ENCODE data around the gene ACSF2.
A peak's percentile ranks its signal among the peaks of the same experiment; 100 is the strongest.
"Not testable (repeated sequence)": the region's sequence is repeated elsewhere in the genome, so short reads cannot be mapped to it uniquely, and the experiment has no call there.

ACSF2 gene

DNA sequence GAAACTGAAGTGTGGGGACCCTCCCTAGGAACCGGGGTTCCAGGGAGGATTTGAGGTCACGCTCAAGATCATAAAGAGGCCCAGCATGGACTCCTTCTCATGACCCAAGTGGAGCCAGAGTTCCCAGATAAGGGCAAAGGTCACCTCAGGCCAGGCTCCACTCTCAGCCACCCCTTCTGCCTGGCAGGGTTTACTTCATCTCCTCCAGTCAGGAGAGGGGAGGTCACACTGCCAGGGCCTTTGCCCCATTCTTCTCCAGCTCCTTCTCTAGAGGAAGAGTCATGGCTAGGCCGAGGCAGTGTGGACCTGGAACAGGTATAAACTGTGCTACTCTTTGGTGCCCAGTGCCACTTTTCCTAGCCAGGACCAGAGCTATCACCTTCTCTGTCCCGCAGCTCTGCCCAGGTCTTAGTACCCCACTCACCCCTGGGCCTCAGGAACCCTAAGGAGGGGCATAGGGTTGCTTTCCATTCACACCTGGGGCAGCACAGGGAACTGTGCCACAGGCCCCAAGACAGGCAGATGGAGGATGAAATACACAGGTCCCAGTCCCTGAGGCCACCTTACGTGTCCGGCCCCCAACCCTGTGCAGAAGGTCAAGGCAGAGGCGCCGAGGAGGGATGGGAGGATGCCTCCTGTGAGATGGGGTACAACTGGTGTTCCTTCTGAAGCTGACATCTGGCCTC, 879 bp upstream of the ACSF2 start:
- Mint-ChIP-seq H3K4me1 (peaks cover 29% of the 10 kb centered on the region), H3K9me3 (no peaks in the 10 kb centered on the region), H3K27me3 (no peaks in the 10 kb centered on the region), H3K4me3 (peak overlapping the region; percentile 83), H3K36me3 (no peaks in the 10 kb centered on the region), H3K27ac (no peak overlapping the region)

DNA sequence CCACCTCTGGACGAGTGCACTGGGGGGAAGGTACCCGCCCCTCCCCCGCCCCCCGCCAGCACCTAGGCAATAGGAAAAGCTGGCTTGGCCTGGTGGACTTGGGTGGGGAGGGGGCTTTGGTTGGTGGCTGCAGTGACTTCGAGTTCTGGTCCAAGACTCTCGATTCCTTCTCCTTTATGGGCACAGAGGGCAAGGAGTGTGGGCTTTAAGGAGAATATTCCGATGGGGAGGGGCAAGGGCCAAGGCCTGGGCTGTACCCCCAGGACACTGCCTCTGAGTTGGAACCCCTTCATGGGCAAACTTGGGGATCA, 409 bp downstream of the ACSF2 start:
- H3K9me3 Mint-ChIP-seq: no peaks in the 10 kb centered on the region
- peak overlapping the region; percentile 76 for H3K27ac Mint-ChIP-seq
- no peaks in the 10 kb centered on the region for H3K27me3 Mint-ChIP-seq

DNA sequence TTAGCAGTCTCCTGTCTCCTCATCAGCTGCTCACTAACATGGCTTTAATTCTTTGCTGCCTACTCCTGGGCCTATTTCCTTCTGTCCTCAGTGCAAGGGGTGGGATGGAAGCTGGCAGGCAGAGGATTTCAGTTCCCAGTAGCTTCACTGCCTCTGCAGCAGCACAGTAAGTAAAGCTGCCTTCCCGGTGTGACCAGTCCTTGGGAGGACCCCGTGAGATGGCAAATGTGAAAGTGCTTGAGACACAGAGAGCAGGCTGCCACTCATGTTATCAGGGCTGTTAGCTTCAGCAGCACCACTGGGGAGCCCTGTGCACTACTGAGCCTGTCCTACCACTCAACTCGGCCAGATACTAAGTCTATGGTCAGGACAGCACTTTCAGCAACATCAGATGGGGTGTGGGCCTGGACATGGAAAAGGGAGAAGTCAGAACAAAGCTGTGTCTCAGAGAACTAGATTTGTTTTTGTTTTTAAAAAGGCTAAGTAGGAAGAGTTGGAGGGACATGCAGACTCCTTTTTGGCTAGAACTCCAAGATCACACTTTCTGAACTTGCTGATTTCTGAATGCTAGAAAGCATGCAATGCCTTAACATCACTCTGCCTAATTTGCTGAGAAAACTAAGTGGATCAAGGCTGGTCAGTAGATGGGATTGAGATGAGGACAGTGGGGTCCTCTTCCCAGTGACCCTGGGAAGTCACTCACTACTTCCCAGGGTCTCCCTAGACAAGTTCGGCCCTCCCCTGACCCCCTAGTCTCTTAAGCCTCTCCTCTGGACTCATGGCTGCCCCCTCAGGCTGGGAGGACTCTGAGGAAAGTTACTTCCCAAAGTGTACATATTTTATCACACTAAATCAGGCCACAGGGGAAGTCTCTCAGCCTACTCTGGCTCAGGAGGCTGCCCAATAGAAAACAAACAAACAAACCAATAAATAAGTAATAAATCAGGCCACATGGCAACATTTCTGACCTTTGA, 1.1 kb downstream of the ACSF2 start:
- peak overlapping the region; percentile 86 for H3K4me3 Mint-ChIP-seq
- H3K27me3 Mint-ChIP-seq: no peaks in the 10 kb centered on the region
- H3K4me1 Mint-ChIP-seq: peaks cover 19% of the 10 kb centered on the region
- peak overlapping the region; percentile 76 for H3K27ac Mint-ChIP-seq
- no peaks in the 10 kb centered on the region for H3K36me3 Mint-ChIP-seq
- no peaks in the 10 kb centered on the region for H3K9me3 Mint-ChIP-seq

More for the DNA sequence above, 409 bp downstream of the ACSF2 start:
- H3K4me3 Mint-ChIP-seq: peak overlapping the region; percentile 86
- H3K36me3 Mint-ChIP-seq: no peaks in the 10 kb centered on the region
- H3K4me1 Mint-ChIP-seq: peaks cover 24% of the 10 kb centered on the region

DNA sequence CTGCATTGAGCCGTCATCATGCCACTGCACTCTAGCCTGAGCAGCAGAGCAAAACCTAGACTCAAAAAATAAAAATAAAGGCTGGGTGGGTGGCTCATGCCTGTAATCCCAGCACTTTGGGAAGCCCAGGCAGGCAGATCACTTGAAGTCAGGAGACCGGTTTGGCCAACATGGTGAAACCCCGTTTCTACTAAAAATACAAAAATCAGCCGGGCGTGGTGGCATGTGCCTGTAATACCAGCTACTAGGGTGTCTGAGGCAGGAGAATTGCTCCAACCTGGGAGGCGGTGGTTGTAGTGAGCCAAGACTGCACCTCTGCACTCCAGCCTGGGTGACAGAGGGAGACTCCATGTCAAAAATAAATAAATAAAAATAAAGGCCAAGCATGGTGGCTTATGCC, 2.1 kb downstream of the ACSF2 start:
- H3K36me3 Mint-ChIP-seq, H3K27ac Mint-ChIP-seq: not testable (repeated sequence)

DNA sequence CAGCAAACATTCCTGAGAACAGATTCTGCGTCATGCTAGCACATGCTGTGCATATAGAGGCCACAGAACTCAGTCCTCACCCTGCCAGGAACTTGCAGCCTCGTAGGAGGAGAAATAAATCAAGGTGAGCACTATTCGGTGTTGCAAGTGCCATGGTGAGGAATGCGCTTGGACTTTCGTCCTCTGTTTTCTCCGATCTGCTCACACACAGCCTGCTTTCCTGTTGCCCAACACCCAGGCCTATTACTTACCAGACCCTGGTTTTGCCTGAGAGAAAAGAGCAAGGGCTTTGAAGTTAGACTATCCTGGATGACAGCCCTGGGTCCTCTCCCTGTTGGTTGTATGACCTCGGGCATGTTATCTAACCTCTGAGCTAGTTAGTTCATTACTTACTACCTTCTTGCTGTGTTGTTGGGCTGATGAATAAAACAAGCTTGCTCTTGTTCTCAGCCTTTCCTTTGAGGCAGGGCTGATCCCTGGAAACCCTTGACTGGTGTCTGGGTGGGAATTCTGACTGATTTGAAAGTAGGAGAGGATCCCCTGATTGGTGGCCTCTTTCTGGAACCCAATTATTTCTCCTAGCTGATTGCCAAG, 2.9 kb downstream of the ACSF2 start:
- H3K27me3 Mint-ChIP-seq: no peaks in the 10 kb centered on the region
- peaks cover 19% of the 10 kb centered on the region for H3K4me1 Mint-ChIP-seq
- H3K27ac Mint-ChIP-seq: no peak overlapping the region
- H3K9me3 Mint-ChIP-seq: no peaks in the 10 kb centered on the region
- H3K36me3 Mint-ChIP-seq: no peaks in the 10 kb centered on the region
- H3K4me3 Mint-ChIP-seq: no peak overlapping the region

More for the DNA sequence above, 2.1 kb downstream of the ACSF2 start:
- not testable (repeated sequence) for H3K9me3 Mint-ChIP-seq, H3K4me3 Mint-ChIP-seq, H3K27me3 Mint-ChIP-seq
- H3K4me1 Mint-ChIP-seq: peaks cover 19% of the 10 kb centered on the region

DNA sequence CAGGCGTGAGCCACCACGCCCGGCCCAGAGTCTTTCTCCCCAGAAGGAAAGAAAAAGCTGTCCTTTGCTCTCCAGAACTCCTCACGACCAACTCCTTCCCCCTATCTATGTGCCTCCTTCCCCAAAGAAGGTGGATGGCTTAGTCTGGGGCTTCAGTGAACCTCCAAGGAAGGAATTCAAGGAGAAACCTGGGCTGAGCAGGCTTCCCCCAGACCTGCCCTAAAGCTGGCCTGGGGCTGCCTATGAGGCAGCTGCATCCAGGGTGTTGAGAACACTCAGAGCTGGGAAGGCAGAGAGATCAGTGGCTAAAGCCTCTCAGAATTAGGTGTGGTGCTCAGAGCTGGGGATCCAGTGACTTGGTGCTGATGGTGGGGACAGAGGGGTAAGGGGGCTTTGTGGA, 3.8 kb downstream of the ACSF2 start:
- no peak overlapping the region for H3K27ac Mint-ChIP-seq

DNA sequence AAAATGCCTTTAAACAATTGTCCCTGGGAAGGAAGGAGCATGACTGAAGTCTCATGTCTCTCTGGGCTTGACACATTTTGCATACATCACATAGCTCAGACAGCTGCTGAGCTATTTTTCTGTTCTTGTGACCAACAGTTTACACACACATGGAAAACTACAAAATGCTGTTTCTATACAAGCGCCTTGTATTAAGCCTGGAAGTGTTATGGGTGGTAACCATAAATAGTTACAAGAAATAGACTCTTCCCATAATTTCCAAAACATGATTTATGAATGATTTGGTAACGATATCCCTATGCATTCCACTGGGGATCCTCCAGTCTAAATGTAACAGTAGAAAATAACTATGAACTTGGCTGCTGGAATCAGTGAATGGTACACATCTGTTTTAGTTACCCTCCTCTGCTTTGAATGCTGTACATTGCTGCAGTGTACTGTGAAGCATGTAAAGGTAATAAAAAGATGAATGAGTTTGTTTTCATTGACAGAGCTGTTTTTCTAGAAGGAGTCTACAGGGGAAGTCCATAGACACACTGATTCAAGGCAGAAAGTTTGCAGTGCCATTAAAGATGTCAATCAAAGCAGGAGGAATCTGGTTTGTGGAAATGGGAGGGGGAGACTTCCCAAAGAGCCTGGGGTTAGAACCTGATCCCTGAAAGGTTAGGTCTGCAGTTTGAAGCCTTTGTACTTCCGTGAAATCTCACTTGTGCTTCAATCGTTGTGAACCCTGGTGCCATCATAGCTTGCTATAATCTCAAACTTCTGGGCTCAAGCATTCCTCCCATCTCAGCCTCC, 5.0 kb downstream of the ACSF2 start:
- Mint-ChIP-seq H3K4me3 (no peak overlapping the region), H3K36me3 (no peaks in the 10 kb centered on the region), H3K9me3 (no peaks in the 10 kb centered on the region), H3K27ac (no peak overlapping the region), H3K4me1 (peaks cover 15% of the 10 kb centered on the region), H3K27me3 (no peaks in the 10 kb centered on the region)

More for the DNA sequence above, 3.8 kb downstream of the ACSF2 start:
- Mint-ChIP-seq H3K27me3 (no peaks in the 10 kb centered on the region), H3K36me3 (no peaks in the 10 kb centered on the region), H3K9me3 (no peaks in the 10 kb centered on the region), H3K4me3 (no peak overlapping the region), H3K4me1 (peaks cover 19% of the 10 kb centered on the region)

DNA sequence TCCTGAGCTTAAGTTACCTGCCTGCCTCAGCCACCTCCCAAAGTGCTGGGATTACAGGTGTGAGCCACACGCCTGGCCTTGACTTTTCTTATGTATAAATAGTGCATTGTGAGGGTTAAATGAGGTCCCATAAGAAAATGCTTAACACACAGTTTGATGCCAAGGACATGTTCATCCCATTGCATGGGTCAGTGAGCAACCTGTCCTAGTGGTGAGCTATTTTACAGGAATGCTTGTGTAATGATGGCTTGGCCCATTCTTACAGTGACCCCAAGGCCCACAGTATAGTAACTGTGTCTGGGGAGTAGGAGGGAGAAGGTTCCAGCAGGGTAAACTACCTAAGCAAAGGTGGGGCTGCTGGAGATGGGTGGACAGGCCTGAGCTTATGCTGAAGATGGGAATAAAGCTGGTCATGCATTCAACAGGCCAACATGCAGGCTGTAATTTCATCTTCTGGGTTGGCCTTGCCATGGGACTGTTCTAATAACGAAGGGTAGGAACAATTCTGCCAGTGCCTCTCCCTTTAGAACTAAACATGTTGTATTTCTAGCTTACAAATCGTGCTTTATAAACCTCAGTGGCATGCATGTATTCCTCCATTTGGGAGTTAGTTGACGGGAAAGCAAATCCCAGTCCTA, 6.2 kb downstream of the ACSF2 start:
- no peaks in the 10 kb centered on the region for H3K27me3 Mint-ChIP-seq
- no peaks in the 10 kb centered on the region for H3K36me3 Mint-ChIP-seq
- peaks cover 8% of the 10 kb centered on the region for H3K4me1 Mint-ChIP-seq
- H3K27ac Mint-ChIP-seq: no peak overlapping the region
- H3K9me3 Mint-ChIP-seq: no peaks in the 10 kb centered on the region
- H3K4me3 Mint-ChIP-seq: no peak overlapping the region

DNA sequence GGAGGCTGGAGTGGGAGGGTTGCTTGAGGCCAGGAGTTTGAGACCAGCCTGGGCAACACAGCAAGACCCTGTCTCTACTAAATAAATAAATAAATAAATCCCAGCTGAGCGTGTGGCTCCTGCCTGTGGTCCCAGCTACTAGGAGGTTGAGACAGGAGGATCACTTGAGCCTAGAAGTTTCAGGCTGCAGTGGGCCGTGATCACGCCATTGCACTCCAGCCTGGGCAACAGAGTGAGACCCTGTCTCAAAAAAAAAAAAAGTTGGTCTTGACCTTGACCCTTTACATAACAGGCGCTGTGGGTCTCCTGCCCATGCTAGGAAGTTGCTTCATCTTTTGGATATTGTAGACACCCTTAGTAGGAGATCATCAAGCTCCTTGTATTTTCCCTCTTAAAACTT, 11.4 kb downstream of the ACSF2 start:
- H3K4me1 Mint-ChIP-seq: no peaks in the 10 kb centered on the region
- H3K9me3 Mint-ChIP-seq: no peaks in the 10 kb centered on the region
- H3K4me3 Mint-ChIP-seq: no peak overlapping the region
- H3K36me3 Mint-ChIP-seq: peaks cover 2% of the 10 kb centered on the region
- no peaks in the 10 kb centered on the region for H3K27me3 Mint-ChIP-seq
- no peak overlapping the region for H3K27ac Mint-ChIP-seq

DNA sequence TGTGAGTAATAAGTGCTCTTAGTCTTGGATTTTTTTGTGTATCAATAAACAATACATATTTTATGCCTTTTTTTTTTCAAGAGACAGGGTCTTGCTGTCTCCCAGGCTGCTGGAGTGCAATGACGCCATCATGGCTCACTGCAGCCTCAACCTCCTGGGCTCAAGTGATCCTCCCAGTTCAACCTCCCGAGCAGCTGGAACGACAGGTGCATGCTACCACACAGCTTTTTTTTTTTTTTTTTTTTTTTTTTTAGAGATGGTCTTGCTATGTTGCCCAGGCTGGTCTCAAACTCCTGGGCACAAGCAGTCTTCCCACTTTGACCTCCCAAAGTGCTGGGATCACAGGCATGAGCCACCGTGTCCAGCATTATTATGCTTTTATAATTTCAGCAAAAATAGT, 13.0 kb downstream of the ACSF2 start:
- no peak overlapping the region for H3K27ac Mint-ChIP-seq
- H3K4me3 Mint-ChIP-seq: no peak overlapping the region
- peaks cover 2% of the 10 kb centered on the region for H3K36me3 Mint-ChIP-seq
- no peaks in the 10 kb centered on the region for H3K9me3 Mint-ChIP-seq
- H3K27me3 Mint-ChIP-seq: no peaks in the 10 kb centered on the region
- no peaks in the 10 kb centered on the region for H3K4me1 Mint-ChIP-seq

DNA sequence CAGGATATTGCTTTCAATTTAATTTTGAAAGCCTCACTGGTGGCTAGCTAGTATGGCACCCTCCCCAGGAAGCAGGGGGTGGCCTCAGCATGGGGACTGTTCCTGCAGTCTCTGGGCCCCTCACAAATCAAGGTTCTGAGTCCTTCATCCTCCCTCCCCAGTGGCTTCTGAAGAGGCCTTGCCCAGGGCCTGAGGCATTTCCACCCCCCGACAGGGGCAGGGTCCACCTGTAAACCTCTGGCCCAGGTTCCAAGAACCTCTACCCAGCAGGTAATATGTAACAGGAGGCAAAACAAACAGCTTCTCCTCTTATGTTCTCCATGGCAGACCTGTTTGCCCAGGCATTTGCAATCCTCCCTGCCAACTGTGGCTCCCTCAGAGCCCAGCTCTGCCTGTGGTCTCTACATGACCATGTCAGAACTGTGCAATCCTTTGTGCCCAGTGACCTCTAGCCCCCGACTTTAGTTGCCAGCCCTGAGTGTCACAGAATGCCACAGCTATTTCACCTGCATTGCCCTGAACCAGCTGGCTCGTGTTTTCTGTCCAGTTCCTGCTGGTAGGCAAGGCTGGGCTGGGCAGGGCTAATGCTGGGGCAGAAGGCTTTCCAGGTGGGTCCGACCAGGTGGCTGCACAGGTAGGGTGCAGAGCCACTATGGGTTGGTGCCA, 14.3 kb downstream of the ACSF2 start:
- no peaks in the 10 kb centered on the region for H3K9me3 Mint-ChIP-seq
- H3K4me3 Mint-ChIP-seq: no peak overlapping the region
- H3K36me3 Mint-ChIP-seq: peaks cover 2% of the 10 kb centered on the region
- no peaks in the 10 kb centered on the region for H3K4me1 Mint-ChIP-seq
- no peak overlapping the region for H3K27ac Mint-ChIP-seq
- H3K27me3 Mint-ChIP-seq: no peaks in the 10 kb centered on the region

DNA sequence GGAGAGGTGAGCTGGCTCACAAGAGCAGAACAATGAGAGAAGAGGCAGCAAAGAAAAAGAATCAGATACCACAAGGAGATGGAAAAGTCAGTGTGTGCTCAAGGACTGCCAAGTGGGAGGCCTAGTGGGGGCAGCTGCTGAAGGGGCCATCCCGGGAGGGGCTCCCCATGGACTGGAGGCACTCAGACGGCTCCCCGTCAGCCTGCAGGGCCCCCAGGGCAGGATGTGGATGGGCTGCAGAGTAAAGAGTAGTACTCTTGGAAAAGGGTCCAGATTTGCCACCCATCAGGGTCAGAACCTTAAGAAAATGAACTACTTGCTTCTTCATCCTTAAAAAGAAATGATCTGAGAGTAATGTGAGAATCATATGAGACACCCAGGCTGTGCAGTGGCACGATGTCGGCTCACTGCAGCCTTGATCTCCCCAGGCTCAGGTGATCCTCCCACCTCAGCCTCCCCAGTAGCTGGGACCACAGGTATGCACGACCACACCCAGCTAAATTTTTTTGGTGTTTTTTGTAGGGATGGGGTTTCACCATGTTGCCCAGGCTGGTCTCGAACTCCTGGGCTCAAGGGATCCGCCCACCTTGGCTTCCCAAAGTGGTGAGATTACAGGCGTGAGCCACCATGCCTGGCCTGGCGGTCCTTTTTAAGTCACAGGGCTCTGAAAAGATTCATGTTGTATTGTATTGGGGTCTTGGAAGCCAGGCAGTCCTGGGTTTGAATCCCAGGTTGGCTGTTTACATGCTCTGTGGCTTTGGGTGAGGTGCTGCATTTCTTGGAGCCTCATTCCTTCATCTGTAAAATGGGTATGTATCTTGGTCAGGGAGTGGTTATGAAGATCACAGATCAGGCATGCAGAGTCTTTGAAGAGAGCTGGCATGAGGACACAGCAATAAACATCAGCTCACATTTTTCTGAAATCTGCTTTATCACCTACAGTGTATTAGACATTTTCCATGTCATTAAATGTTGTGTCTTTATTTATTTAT, 15.1 kb downstream of the ACSF2 start:
- H3K27me3 Mint-ChIP-seq: no peaks in the 10 kb centered on the region
- H3K36me3 Mint-ChIP-seq: peaks cover 2% of the 10 kb centered on the region
- H3K27ac Mint-ChIP-seq: no peak overlapping the region
- no peaks in the 10 kb centered on the region for H3K9me3 Mint-ChIP-seq
- H3K4me1 Mint-ChIP-seq: no peaks in the 10 kb centered on the region
- no peak overlapping the region for H3K4me3 Mint-ChIP-seq

DNA sequence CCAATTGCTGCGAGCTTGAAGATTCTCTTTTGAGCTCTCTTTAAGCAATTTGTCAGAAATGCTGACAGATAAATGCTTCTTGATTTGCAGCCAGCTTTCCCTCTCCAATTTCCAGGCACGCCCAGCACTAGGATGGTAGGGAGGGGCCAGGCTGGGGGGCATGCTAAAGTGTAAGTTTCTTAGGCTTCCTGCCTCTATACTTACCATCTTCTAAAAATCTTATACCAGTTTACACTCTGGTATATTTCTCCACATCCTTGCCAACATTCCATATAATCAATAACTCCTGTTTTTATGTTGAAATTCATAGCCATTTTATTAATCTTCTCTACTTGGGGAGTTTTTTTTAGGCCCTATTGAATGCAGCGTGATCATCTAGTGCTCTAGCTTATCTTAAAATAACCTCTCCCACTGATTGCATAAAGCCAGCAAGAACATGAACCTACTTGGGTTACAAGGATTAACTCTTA, 17.5 kb downstream of the ACSF2 start:
- Mint-ChIP-seq H3K4me1 (no peaks in the 10 kb centered on the region), H3K36me3 (peaks cover 2% of the 10 kb centered on the region), H3K27me3 (no peaks in the 10 kb centered on the region), H3K9me3 (no peaks in the 10 kb centered on the region), H3K4me3 (no peak overlapping the region), H3K27ac (no peak overlapping the region)
